ENCODE data around the gene PCID2. TPM values are rescaled to one million over a fixed set of nuclear protein-coding genes. Genes with fewer than 3 reads are reported as not detected.

Gene PCID2
- total RNA-seq, 1 donor from 2014 or later = 47.9 TPM

GRCh38 chr13:113231306-113232207, 23.1 kb upstream of the PCID2 start:
- TF ChIP-seq CTCF (IDR thresholded peaks at IDR 0.05) = no peak
- no peaks in the 10 kb centered on the region for H3K27me3 Mint-ChIP-seq (ENCODE audit: unreplicated experiment)

GRCh38 chr13:113229791-113230190, 21.3 kb upstream of the PCID2 start:
- H3K9me3 Mint-ChIP-seq (ENCODE audit: unreplicated experiment) = no peaks in the 10 kb centered on the region
- H3K4me1 Mint-ChIP-seq (ENCODE audit: unreplicated experiment) = no peaks in the 10 kb centered on the region
- H3K36me3 Mint-ChIP-seq (ENCODE audit: unreplicated experiment) = peaks cover 56% of the 10 kb centered on the region
- no peak overlapping the region for H3K27ac Mint-ChIP-seq (ENCODE audit: unreplicated experiment)
- no peak overlapping the region for H3K4me3 Mint-ChIP-seq (ENCODE audit: unreplicated experiment)
- H3K27me3 Mint-ChIP-seq (ENCODE audit: unreplicated experiment) = no peaks in the 10 kb centered on the region
- DNase-seq (ENCODE audit: extremely low spot score, unreplicated experiment) = no peak
- no peak for TF ChIP-seq CTCF (IDR thresholded peaks at IDR 0.05)

More at GRCh38 chr13:113231306-113232207, 23.1 kb upstream of the PCID2 start:
- no peak overlapping the region for H3K27ac Mint-ChIP-seq (ENCODE audit: unreplicated experiment)
- peaks cover 50% of the 10 kb centered on the region for H3K36me3 Mint-ChIP-seq (ENCODE audit: unreplicated experiment)
- H3K4me3 Mint-ChIP-seq (ENCODE audit: unreplicated experiment) = no peak overlapping the region
- no peaks in the 10 kb centered on the region for H3K4me1 Mint-ChIP-seq (ENCODE audit: unreplicated experiment)
- no peaks in the 10 kb centered on the region for H3K9me3 Mint-ChIP-seq (ENCODE audit: unreplicated experiment)
- DNase-seq (ENCODE audit: extremely low spot score, unreplicated experiment) = no peak

GRCh38 chr13:113229161-113229560, 20.7 kb upstream of the PCID2 start:
- Mint-ChIP-seq H3K4me3 (ENCODE audit: unreplicated experiment) (no peak overlapping the region), H3K36me3 (ENCODE audit: unreplicated experiment) (peaks cover 53% of the 10 kb centered on the region), H3K4me1 (ENCODE audit: unreplicated experiment) (no peaks in the 10 kb centered on the region), H3K27me3 (ENCODE audit: unreplicated experiment) (no peaks in the 10 kb centered on the region), H3K9me3 (ENCODE audit: unreplicated experiment) (no peaks in the 10 kb centered on the region), H3K27ac (ENCODE audit: unreplicated experiment) (no peak overlapping the region)
- DNase-seq (ENCODE audit: extremely low spot score, unreplicated experiment) = no peak
- no peak for TF ChIP-seq CTCF (IDR thresholded peaks at IDR 0.05)

- Mint-ChIP-seq H3K9me3 (ENCODE audit: unreplicated experiment) (no peaks in the 10 kb centered on the region), H3K36me3 (ENCODE audit: unreplicated experiment) (peaks cover 53% of the 10 kb centered on the region), H3K27ac (ENCODE audit: unreplicated experiment) (no peak overlapping the region), H3K4me3 (ENCODE audit: unreplicated experiment) (no peak overlapping the region), H3K27me3 (ENCODE audit: unreplicated experiment) (no peaks in the 10 kb centered on the region), H3K4me1 (ENCODE audit: unreplicated experiment) (no peaks in the 10 kb centered on the region)
- no peak for DNase-seq (ENCODE audit: extremely low spot score, unreplicated experiment)
- no peak for TF ChIP-seq CTCF (IDR thresholded peaks at IDR 0.05)
Measured at GRCh38 chr13:113226873-113227450, 18.5 kb upstream of the PCID2 start.

- Mint-ChIP-seq H3K9me3 (ENCODE audit: unreplicated experiment) (no peaks in the 10 kb centered on the region), H3K27ac (ENCODE audit: unreplicated experiment) (no peak overlapping the region), H3K36me3 (ENCODE audit: unreplicated experiment) (peaks cover 58% of the 10 kb centered on the region), H3K4me1 (ENCODE audit: unreplicated experiment) (no peaks in the 10 kb centered on the region), H3K4me3 (ENCODE audit: unreplicated experiment) (no peak overlapping the region), H3K27me3 (ENCODE audit: unreplicated experiment) (no peaks in the 10 kb centered on the region)
- TF ChIP-seq CTCF (IDR thresholded peaks at IDR 0.05) = no peak
- no peak for DNase-seq (ENCODE audit: extremely low spot score, unreplicated experiment)
Measured at GRCh38 chr13:113225515-113225914, 17.0 kb upstream of the PCID2 start.

Measured in osteocyte (in vitro differentiated cells).